GM21447 (cell line): ENCODE measurements around the gene HES6.

Experiments
- ATAC-seq: cut with Tn5 transposase; IDR thresholded peaks from one replicate; pipeline ENCODE4 v1.9.1; 2021; ENCODE audit not compliant: unreplicated experiment

HES6 gene

DNA sequence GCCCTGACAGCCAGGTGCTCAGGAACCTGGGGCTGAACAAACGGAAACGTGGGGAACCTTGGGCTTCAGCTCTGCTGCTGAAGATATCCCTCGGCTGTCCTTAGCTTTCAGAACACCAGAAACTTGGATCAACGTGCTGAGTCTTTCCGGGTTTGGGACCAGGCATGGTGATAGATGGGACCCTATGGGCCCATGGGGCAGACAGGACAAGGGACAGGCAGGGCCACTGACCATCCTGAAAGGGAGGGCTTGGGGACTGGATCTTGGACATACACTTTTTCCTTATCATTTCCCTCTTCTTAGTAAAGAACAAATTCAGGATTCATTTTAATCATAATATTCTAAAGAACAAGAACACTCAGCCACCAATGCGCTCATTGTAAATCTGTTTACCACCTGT is 16.3 kb upstream of the HES6 start:
- ATAC-seq: no peak

- ATAC-seq: no peak
Measured at GRCh38 chr2:238255636-238256035, 15.8 kb upstream of the HES6 start.

- no peak for ATAC-seq
Measured at GRCh38 chr2:238255151-238255551, 15.3 kb upstream of the HES6 start.

DNA sequence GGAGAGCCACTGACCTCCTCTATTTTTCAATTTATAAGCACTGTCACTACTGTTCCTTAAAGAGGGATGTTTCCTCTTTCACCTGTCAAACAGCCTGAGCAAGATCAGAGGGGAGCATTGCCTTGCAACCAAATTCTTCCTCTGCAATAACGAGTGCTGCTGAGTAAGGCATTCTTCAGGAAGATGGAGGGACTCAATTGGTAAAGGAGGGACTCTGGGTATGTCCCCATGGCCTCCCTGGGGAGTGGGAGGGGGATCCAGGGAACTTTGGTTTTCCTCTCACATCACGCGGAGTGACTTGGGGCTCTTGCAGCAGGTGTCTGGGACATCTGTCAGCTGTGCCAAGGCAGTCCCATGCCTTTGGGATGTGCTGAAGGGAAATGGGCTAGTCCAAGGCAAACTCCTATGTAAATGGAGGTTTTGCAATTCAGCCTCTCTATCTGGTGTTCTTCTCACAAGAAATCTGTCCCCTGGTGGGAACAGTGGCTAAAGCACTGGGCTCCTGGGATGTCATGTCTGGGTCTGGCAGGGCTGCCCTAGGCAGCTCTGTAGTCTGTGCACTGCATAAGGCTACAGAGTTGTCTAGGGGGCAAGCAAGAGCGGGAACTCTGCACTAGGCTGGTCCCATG is 14.4 kb upstream of the HES6 start:
- no peak for ATAC-seq

GRCh38 chr2:238252766-238253630 is 13.2 kb upstream of the HES6 start:
- no peak for ATAC-seq

GRCh38 chr2:238251986-238252385 is 12.1 kb upstream of the HES6 start:
- no peak for ATAC-seq

DNA sequence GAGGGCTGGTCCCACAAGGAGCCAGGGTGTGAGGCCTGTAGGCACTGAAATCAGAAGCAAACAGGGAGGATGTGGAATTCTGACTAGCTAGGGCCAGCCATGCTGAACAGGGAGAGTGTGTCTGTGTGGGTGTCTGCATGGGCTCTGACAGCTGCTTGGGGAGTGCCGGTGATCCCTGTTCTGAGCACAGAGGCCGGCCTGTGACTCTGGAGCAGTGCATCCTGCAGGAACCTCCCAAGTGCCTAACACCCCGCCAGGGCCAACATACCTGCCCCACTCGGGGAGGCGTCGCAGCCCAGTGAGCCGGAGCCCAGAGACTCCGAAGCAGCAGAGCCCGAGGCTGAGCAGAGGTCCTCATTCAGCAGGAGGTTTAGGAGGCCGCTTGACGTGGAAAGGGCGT is 11.5 kb upstream of the HES6 start:
- ATAC-seq: no peak

GRCh38 chr2:238250896-238251295 is 11.1 kb upstream of the HES6 start:
- ATAC-seq: no peak

DNA sequence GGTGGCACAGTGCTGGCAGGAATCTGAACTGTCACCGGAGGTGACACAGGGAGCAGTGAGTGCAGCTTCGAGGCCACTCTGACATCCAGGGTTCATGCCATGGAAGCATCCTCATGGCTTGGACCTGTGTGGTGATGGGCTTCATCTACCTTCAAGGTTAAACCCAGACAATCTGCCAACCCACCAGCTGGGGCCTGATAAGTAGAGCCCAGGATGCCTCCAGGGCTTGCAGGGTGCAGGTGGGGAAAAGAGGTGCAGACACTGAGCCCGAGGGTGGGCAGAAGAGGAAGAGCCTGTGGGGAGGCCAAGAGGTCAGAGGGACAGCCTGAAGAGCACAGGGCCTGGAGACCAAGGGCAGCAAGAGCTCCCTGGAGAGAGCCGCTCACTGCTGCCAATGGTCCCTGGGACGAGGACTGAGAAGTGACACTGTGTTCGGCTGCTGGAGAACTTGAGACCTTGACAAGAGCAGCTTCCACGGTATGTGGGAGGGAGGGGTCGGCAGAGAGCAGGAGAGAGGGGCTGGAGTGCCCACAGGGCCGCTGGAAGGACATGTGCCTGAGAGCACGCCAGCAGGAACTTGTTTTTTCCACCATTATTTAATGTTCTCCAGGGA is 8.1 kb upstream of the HES6 start:
- ATAC-seq: no peak

DNA sequence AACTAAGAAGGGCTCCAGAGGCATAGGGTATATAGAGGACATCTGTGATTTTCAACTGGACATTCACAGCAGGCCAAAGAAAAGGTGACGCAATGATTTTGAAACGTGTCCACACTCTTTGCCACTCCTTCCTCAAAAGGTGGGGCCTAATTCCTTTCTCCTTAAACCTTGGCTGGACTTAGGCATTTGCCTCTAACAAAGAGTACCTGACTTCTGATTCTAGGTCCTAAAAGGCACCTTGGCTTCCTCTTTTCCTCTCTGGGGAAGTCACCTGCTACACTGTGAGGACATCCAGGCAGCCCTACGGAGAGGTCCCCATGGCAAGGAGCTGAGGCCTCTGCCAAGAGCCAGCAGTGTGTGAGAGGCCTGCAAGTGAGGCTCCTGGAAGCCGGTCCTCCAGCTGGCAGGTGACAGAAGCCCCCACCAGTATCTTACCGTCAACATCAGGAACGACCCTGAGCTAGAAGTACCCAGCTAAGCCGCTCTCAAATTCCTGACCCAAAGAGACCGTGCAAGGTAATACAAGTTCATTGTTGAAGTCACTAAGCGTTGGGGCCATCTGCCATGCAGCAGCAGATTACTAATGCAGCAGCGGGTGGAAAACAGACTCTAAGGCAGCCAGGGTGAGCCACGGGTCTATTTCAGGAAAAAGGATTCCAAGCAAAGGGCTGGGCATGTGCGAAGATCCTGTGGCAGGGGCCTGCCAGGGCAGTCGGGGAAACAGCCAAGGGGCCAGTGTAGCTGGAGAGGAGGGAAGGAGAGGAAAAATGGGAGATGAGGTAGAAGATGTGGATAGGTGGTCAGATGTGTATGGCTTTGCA is 7.4 kb upstream of the HES6 start:
- ATAC-seq: no peak

DNA sequence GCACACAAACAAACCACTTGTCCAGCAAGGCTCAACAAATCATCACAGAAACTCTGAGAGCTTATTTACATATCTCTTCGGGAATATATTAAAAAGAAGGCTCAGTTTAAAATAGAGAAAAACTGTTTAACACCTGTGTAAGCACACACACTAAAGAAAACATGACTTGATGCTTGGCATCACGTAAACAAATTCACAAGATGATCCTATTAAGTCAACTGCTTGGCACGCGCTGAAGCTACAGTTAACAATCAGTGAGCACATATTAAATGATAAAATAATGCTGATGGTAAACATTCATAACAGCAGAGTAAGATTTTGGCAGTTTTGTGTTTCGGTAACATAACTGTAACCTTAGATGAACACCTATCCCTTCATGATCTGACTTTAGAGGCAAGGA is 4.3 kb upstream of the HES6 start:
- ATAC-seq: no peak

DNA sequence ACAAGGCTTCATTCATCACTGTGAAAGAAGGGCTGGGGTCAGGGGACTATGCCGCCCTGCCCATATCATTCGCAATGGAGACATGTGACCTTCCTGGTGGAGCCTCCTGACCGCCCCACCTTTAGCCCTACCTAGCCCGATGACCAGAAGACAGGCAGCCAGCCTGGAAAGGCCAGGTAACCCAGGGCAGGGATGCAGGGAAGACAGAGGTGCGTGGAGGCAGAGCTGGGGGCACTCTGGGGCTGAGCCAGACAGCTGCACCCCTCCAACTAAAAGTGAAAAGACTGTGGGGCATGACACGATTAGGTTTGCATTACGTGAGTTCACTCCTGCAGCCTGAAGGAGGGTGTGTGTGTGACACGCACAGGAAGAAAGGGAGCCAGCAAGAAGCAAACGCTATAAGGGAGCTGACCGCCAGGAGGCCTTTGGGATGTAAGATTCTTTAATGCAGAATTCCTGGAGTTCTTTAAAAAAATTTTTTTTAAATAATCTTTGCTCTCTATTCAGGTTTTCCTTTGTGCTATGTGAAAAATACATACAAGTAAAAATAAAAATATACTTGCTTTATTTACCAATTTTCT is 3.7 kb upstream of the HES6 start:
- ATAC-seq: no peak

GRCh38 chr2:238242731-238243495 is 3.1 kb upstream of the HES6 start:
- ATAC-seq: no peak

DNA sequence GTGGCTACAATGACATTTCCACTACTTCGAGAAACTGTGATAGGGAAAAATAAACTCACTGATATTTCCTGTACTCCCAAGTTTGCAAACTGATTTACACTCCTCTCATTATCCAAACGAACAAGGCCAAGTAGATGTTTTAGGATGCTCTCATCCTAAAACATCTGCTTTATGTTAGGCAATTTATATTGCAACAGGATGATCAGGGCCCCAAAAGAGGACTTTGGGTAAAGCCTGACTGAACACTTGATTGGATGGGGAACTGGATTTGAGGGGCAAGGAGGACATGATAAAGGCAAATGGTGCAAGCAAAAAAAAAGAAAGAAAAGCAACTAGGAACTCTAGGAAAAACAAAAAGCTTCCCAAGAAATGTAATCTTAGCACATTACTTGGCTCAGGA is 2.1 kb upstream of the HES6 start:
- ATAC-seq: no peak

DNA sequence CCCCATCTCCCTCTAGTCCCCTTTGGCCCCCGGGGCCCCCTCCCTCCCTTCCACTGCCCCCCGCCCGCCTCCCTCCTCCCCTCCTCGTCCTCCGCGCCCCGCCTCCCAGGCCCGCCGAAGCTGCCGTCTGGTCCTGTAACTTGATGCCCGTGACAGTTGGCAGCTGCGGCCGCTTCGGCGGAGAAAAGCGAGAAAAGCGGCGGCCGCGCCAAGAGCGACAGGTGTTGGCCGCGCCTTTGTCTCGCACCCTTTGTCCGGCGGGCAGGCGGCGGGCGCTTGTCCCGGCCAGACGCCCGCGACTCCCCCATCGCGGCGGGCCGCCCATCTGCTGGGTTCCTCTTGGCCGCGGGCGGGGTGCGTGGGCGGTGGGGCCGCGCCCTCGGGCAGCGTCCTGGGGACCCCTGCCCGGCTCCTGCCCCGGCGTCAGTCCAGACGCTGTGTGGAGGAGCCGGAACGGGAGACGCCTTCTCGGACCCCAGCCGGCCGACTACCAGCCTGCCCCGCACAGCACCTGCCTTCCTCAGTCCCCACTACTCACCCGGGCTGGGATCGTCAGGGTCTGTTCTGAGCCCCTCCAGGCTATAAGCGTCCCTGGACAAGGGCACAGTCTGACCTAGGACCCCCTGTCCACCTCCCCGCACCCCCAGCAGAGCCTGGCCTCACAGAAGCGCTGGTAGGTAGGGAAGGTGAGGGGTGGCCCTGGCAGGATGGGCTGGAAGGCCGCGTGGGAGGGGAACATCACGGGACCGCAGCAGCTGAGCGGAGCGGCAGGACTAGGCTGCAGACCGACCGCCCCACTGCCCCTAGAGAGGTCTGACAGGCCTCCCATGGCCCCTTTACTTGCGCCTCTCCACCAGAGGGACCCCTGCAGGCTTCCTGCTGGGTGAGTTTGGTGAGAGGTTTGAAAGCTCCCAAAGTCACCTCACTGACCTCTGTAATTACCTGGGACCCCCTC is 1.2 kb upstream of the HES6 start:
- ATAC-seq: no peak

GRCh38 chr2:238239543-238239862 is 335 bp downstream of the HES6 start:
- peak; percentile 12 for ATAC-seq

DNA sequence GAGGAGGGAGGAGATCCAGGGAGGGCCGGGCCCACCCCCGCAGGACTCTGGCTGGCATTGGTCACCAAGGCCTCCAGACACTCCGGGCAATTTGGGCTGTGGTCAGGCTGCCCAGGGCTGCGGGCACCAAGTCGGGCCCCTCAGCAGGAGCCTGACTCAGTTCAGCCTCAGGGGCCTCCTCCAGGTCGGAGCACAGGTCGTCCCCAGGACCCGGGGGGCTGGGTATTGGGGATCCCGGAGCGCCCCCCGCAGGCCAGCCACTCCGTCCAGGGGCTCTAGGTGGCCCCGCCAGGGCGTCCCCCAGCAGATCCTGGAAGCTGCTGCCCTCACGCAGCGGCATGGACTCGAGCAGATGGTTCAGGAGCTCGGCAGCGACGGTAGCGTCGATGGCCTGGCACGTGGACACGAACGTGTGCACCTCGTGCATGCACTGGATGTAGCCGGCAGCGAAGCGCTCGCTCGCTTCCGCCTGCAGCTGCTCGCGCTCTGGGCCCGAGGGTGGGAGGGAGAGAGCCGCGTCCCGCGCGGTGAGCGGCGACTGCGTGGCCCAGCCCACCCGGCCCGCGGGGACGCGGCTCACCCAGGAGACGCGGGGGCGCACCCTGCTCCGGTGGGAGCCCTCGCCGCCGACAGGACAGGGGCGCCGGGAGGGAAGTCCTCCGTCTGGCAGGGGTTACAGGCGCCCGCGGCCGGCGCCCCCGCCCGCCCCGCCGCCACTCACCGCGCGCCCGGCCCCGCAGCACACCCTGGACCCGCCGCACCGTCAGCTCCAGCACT is 884 bp downstream of the HES6 start:
- peak; percentile 4 for ATAC-seq

DNA sequence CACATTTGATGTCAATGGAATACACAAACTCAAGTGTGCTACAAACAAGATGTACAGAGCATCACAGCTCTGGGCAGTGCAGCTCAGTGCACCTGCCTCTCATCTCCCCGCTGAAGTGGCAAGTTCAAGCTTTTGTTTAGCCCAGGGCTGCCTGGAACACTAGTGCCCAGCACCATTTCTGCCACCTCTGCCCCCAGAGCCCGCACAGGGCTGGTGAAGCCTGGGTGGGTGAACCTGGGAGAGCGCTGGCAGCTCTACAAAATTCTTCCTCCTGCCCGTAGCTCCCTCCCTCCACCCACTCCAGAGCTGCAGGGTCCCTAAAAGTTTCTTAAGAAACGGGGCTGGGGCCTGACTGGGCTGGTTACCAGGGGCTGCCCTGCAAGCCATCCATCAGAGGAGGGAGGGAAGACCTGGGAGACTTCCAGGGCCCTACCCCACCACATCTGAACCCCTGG is 1.5 kb downstream of the HES6 start:
- no peak for ATAC-seq
